ENCODE measurements around the gene GPR75.

Gene GPR75

GRCh38 chr2:53859206-53860181 lies at the start of gene GPR75:
Gene GPR75, minus strand, starts transcription at chr2:53859967. Its CDS starts 5,211 bp downstream, at chr2:53854756.
- DNase-seq (ENCODE audit: low spot score): no peak

GRCh38 chr2:53907582-53907981 lies 47.8 kb upstream of the GPR75 start:
- no peak for DNase-seq (ENCODE audit: low spot score)

- no peak for DNase-seq (ENCODE audit: low spot score)
Measured at GRCh38 chr2:53905396-53905795, 45.6 kb upstream of the GPR75 start.

- no peak for DNase-seq (ENCODE audit: low spot score)
Measured at GRCh38 chr2:53903011-53903410, 43.2 kb upstream of the GPR75 start.

- DNase-seq (ENCODE audit: low spot score): no peak
Measured at GRCh38 chr2:53901192-53901591, 41.4 kb upstream of the GPR75 start.

GRCh38 chr2:53896864-53897263 lies 37.1 kb upstream of the GPR75 start:
- no peak for DNase-seq (ENCODE audit: low spot score)

- DNase-seq (ENCODE audit: low spot score): no peak
Measured at GRCh38 chr2:53886406-53887280, 26.9 kb upstream of the GPR75 start.

GRCh38 chr2:53884883-53885282 lies 25.1 kb upstream of the GPR75 start:
- DNase-seq (ENCODE audit: low spot score): no peak

- no peak for DNase-seq (ENCODE audit: low spot score)
Measured at GRCh38 chr2:53881986-53882385, 22.2 kb upstream of the GPR75 start.

- DNase-seq (ENCODE audit: low spot score): no peak
Measured at GRCh38 chr2:53881360-53881759, 21.6 kb upstream of the GPR75 start.

GRCh38 chr2:53880756-53881155 lies 21.0 kb upstream of the GPR75 start:
- no peak for DNase-seq (ENCODE audit: low spot score)

- no peak for DNase-seq (ENCODE audit: low spot score)
Measured at GRCh38 chr2:53877556-53877955, 17.8 kb upstream of the GPR75 start.

GRCh38 chr2:53877112-53877511 lies 17.3 kb upstream of the GPR75 start:
- DNase-seq (ENCODE audit: low spot score): no peak

GRCh38 chr2:53874401-53874950 lies 14.7 kb upstream of the GPR75 start:
- no peak for DNase-seq (ENCODE audit: low spot score)

GRCh38 chr2:53867773-53868172 lies 8.0 kb upstream of the GPR75 start:
- no peak for DNase-seq (ENCODE audit: low spot score)

GRCh38 chr2:53867169-53867568 lies 7.4 kb upstream of the GPR75 start:
- DNase-seq (ENCODE audit: low spot score): no peak

- no peak for DNase-seq (ENCODE audit: low spot score)
Measured at GRCh38 chr2:53865962-53866361, 6.2 kb upstream of the GPR75 start.

GRCh38 chr2:53865264-53865663 lies 5.5 kb upstream of the GPR75 start:
- DNase-seq (ENCODE audit: low spot score): no peak

- no peak for DNase-seq (ENCODE audit: low spot score)
Measured at GRCh38 chr2:53863538-53864227, 3.9 kb upstream of the GPR75 start.

GRCh38 chr2:53861824-53862223 lies 2.1 kb upstream of the GPR75 start:
- no peak for DNase-seq (ENCODE audit: low spot score)

- DNase-seq (ENCODE audit: low spot score): no peak
Measured at GRCh38 chr2:53856272-53856671, 3.5 kb downstream of the GPR75 start.

GRCh38 chr2:53854678-53855077 lies 5.1 kb downstream of the GPR75 start:
- no peak for DNase-seq (ENCODE audit: low spot score)

All from HuH-7 (cell line).